GM18526 (cell line): ENCODE results near the gene HHATL.

Experiments used
- POLR2A ChIP-seq: IDR thresholded peaks from 3 replicates; pipeline ENCODE4 v1.6.1; 2011; ENCODE audit not compliant: insufficient read length; ENCODE audit errors: extremely low read depth

Gene HHATL

GRCh38 chr3:42708611-42709151 is 6.1 kb upstream of the HHATL start:
- TF ChIP-seq POLR2A = no peak

- TF ChIP-seq POLR2A = no peak
These were observed 5.2 kb upstream of the HHATL start for GRCh38 chr3:42707620-42708355.

- TF ChIP-seq POLR2A = no peak
These were observed 4.4 kb upstream of the HHATL start for GRCh38 chr3:42706721-42707619.

- no peak for TF ChIP-seq POLR2A
These were observed 3.5 kb upstream of the HHATL start for GRCh38 chr3:42705962-42706585.

GRCh38 chr3:42705058-42705767 is 2.6 kb upstream of the HHATL start:
- no peak for TF ChIP-seq POLR2A

DNA sequence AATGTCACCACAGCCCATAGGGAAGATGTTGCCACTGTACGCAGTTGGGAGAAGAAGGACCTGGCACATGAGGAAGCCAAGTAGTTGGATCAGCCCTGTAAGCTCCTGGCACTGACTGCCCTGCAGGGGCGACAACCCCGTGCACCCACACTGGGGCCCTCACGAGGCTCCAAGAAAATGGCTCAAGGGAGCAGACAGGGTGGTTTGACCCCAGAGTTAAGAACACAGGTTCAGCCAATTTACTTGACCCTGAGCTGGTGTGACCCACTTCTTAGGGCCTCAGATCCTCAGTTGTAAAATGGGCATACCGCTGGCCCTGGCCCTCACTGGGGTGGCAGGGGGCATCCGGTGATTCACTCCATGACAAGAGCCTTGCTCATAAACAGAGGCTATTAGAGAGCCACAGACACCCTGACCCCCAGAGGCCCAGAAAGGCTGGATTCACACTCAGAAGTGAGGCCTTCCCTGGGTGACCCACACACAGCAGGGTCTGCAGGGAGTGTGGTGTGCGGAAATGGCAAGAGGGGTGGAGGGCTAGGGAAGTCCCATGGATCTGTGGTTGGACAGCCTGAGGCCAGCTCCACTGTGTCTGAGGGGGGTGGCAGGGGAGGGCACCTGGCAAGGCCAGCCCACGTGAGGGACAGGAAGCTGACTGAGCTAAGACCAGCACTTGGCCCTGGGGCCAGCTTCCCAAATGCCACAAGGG is 1.7 kb upstream of the HHATL start:
- TF ChIP-seq POLR2A = no peak

DNA sequence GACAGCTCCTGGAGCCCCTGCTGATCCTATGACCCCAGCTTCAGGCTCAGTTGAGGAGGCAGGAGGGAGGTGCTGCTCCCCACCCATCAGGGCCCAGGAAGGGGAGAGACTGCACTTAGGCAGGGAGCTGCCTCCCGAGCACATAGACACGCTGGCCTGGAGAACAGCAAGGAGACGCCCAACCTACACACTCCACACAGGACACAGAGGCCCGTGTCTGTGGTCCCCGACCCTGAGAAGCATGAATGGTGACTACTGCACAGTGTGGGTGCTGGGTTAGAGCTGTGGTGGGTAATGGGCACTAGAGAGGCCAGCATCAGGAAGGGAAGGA is 1.1 kb upstream of the HHATL start:
- TF ChIP-seq POLR2A = no peak

GRCh38 chr3:42702982-42703694 is 540 bp upstream of the HHATL start:
- no peak for TF ChIP-seq POLR2A

GRCh38 chr3:42701371-42702065 is 1.1 kb downstream of the HHATL start:
- TF ChIP-seq POLR2A = no peak

DNA sequence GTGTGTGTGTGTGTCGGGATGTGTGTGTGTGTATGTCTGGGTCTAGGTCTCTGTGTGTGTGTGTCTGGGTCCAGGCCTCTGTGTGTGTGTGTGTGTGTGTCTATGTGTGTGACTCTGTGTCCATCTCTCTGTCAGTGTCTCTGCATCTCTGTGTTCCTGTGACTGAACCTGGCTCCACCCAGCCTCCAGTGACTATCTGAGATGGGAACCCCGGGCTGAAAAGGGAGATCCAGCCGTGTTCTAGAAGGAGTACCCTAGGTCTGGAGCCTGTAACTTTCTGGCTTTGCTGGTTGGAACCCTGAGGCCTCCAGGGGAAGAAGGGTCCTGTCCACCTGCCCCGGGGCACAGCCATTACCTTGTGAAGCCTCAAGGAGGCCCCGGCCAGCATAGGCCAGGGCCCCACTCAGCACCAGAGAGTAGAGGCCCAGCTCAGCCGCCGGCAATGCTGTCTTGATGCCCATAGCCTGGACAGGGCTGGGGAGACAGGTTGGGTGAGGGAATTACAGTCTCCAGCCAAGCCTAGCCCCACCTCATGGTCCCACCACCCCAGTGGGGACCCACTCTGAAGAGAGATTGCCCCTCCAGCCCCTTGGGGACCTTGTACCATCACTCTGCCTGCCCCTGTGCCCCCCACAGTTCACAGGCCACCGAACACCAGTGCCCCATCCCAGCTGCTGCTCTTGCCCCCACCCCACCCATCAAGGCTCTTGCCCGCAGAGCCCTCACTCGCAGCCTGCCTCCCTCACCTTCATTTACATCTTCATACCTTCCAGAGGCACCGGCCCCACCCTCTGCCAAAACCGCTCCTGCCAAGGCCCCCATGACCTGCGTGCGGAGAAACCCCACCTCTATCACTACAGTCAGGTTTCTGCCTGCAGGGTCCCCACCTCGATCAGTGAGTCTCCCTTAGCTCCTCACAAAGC is 2.0 kb downstream of the HHATL start:
- TF ChIP-seq POLR2A = no peak

DNA sequence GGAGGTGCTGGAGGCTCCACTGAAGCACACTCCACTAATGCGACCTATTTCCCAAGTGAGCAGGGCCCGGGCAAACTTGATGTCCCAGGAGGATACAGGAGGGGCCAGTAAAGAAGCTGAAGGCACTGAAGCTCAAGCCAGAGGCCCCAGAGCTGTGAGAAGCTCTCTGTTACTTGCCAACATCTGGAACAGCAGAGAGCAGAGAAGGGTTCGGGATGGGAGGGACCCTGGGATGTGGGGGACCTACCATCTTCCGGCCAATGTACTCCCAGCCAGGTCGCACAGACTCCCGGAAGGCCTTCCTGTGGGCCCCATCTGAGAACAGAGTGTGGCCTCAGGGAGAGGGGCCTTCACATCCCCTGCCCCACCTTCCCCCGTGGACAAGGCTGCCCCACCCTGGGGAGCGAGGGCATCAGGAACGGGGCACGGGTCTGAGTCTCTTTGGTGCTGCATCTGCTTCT is 3.1 kb downstream of the HHATL start:
- no peak for TF ChIP-seq POLR2A

- no peak for TF ChIP-seq POLR2A
These were observed 3.7 kb downstream of the HHATL start for GRCh38 chr3:42698911-42699230.
